Esophagus (tissue), 2 donors: ENCODE data around the gene NIT1. TPM values are rescaled to one million over a fixed set of nuclear protein-coding genes. Genes with fewer than 3 reads are reported as not detected.
A peak's percentile ranks its signal among the peaks of the same experiment; 100 is the strongest.

ENCODE experiments used
- H3K27ac ChIP-seq, 2 donors: one replicate each; pipeline ENCODE4 v1.5.1; 2013; ENCODE audit warnings: low read depth in 2 of 2, mild to moderate bottlenecking in 2 of 2, inconsistent platforms in 1 of 2, low read length in 1 of 2, moderate library complexity in 1 of 2
- H3K27me3 ChIP-seq, 2 donors: one replicate each; pipeline ENCODE4 v1.6.1; 2013; ENCODE audit warnings: low read length in 2 of 2, control low read depth in 1 of 2, mild to moderate bottlenecking in 1 of 2; ENCODE audit not compliant: insufficient read depth in 2 of 2, control insufficient read depth in 1 of 2
- H3K36me3 ChIP-seq, 2 donors: one replicate each; pipeline ENCODE4 v1.6.1; 2013; ENCODE audit warnings: low read length in 1 of 2; ENCODE audit not compliant: control insufficient read depth in 2 of 2, insufficient read depth in 2 of 2
- H3K4me1 ChIP-seq, 2 donors: one replicate each; pipeline ENCODE4 v1.6.1; 2013; ENCODE audit warnings: low read length in 1 of 2; ENCODE audit not compliant: control insufficient read depth in 2 of 2, insufficient read depth in 2 of 2
- H3K4me3 ChIP-seq, 2 donors: one replicate each; pipeline ENCODE4 v1.5.1; 2013; ENCODE audit warnings: low read length in 2 of 2, mild to moderate bottlenecking in 2 of 2, low read depth in 1 of 2, moderate library complexity in 1 of 2
- H3K9me3 ChIP-seq, 2 donors: one replicate each; pipeline ENCODE4 v1.6.1; 2013; ENCODE audit warnings: mild to moderate bottlenecking in 2 of 2, low read depth in 1 of 2, low read length in 1 of 2, moderate library complexity in 1 of 2; ENCODE audit not compliant: control insufficient read depth in 2 of 2, insufficient read depth in 1 of 2
- WGBS, 2 donors: extraction: QIAGEN DNeasy Blood & Tissue Kit; methylation state at CpG; one replicate each; pipeline ENCODE4 v1.1.7; 2013; 5-methylcytosine and 5-hydroxymethylcytosine counted together
- polyA plus RNA-seq, 2 donors: library from polyadenylated mRNA; stranded (reverse); fragments of 200-250 nt; gene quantifications; one replicate each; pipeline ENCODE4 v1.2.3, GENCODE V29; 2013
- donor health status: healthy with polysubstance abuse.
- donor health status: Bipolar disorder and iron deficiency.

Gene NIT1
- polyA plus RNA-seq, 2 donors = 28.0 to 28.5 TPM

GRCh38 chr1:161083748-161084596 is 33.9 kb upstream of the NIT1 start:
- Histone ChIP-seq H3K9me3 (no peaks in the 10 kb centered on the region), H3K4me1 (peaks cover 6 to 16% of the 10 kb centered on the region in 2 donors), H3K36me3 (peaks cover 0 to 7% of the 10 kb centered on the region in 2 donors), H3K27ac (peak overlapping the region; percentile 94 to 96), H3K27me3 (no peaks in the 10 kb centered on the region), H3K4me3 (peak overlapping the region; percentile 9 to 68)
- 58 to 65% methylated on average over 10 of the region's 10 CpGs for WGBS, 2 donors

GRCh38 chr1:161084597-161084988 is 33.3 kb upstream of the NIT1 start:
- Histone ChIP-seq H3K27ac (peak overlapping the region; percentile 94 to 96), H3K4me1 (peaks cover 3 to 14% of the 10 kb centered on the region in 2 donors), H3K36me3 (peaks cover 0 to 4% of the 10 kb centered on the region in 2 donors), H3K9me3 (no peaks in the 10 kb centered on the region), H3K4me3 (peak overlapping the region; percentile 68 to 73), H3K27me3 (no peaks in the 10 kb centered on the region)
- WGBS, 2 donors = 92% methylated on average over 1 of the region's 1 CpG

- Histone ChIP-seq H3K4me1 (peaks cover 0 to 13% of the 10 kb centered on the region in 2 donors), H3K9me3 (no peaks in the 10 kb centered on the region), H3K4me3 (peak overlapping the region; percentile 68 to 73), H3K36me3 (no peaks in the 10 kb centered on the region), H3K27me3 (no peaks in the 10 kb centered on the region), H3K27ac (peak overlapping the region; percentile 94 to 96)
- 51 to 62% methylated on average over 2 of the region's 2 CpGs for WGBS, 2 donors
Observed at GRCh38 chr1:161085165-161085564, 32.7 kb upstream of the NIT1 start.

GRCh38 chr1:161086457-161086856 is 31.4 kb upstream of the NIT1 start:
- peak overlapping the region; percentile 68 to 73 for H3K4me3 ChIP-seq
- H3K27me3 ChIP-seq = no peaks in the 10 kb centered on the region
- no peaks in the 10 kb centered on the region for H3K9me3 ChIP-seq
- peaks cover 0 to 8% of the 10 kb centered on the region in 2 donors for H3K4me1 ChIP-seq
- WGBS, 2 donors = 51% methylated on average over 4 of the region's 4 CpGs
- peak overlapping the region; percentile 94 to 96 for H3K27ac ChIP-seq
- H3K36me3 ChIP-seq = no peaks in the 10 kb centered on the region

GRCh38 chr1:161088587-161089110 is 29.3 kb upstream of the NIT1 start:
- 54 to 61% methylated on average over 3 of the region's 3 CpGs for WGBS, 2 donors

GRCh38 chr1:161089251-161089924 is 28.5 kb upstream of the NIT1 start, which contains the start of gene NECTIN4:
Gene NECTIN4, minus strand, starts transcription at chr1:161089558. Its CDS starts 262 bp downstream, at chr1:161089296.
- peaks cover 0 to 23% of the 10 kb centered on the region in 2 donors for H3K4me1 ChIP-seq
- peak within 1 kb of the TSS; percentile 94 to 96 for H3K27ac ChIP-seq
- H3K4me3 ChIP-seq = peak within 1 kb of the TSS; percentile 68 to 73
- WGBS, 2 donors = 35 to 47% methylated on average over 22 of the region's 22 CpGs
- no peaks in the 10 kb centered on the region for H3K9me3 ChIP-seq
- no peaks in the 10 kb centered on the region for H3K27me3 ChIP-seq
- no peaks in the 10 kb centered on the region for H3K36me3 ChIP-seq

More at GRCh38 chr1:161088587-161089110, 29.3 kb upstream of the NIT1 start:
- peak overlapping the region; percentile 94 to 96 for H3K27ac ChIP-seq
- peaks cover 0 to 23% of the 10 kb centered on the region in 2 donors for H3K4me1 ChIP-seq
- no peaks in the 10 kb centered on the region for H3K36me3 ChIP-seq
- no peaks in the 10 kb centered on the region for H3K27me3 ChIP-seq
- peak overlapping the region; percentile 68 to 73 for H3K4me3 ChIP-seq
- H3K9me3 ChIP-seq = no peaks in the 10 kb centered on the region

- Histone ChIP-seq H3K27ac (peak overlapping the region; percentile 94 to 96), H3K36me3 (no peaks in the 10 kb centered on the region), H3K4me1 (peaks cover 0 to 22% of the 10 kb centered on the region in 2 donors), H3K4me3 (peak overlapping the region in 1 of 2 donors; percentile 68), H3K9me3 (no peaks in the 10 kb centered on the region), H3K27me3 (no peaks in the 10 kb centered on the region)
- 89 to 94% methylated on average over 5 of the region's 5 CpGs for WGBS, 2 donors
Observed at GRCh38 chr1:161089938-161090337, 28.0 kb upstream of the NIT1 start.

- Histone ChIP-seq H3K27ac (peak overlapping the region in 1 of 2 donors; percentile 33), H3K9me3 (no peaks in the 10 kb centered on the region), H3K4me1 (peaks cover 0 to 24% of the 10 kb centered on the region in 2 donors), H3K4me3 (no peak overlapping the region), H3K36me3 (no peaks in the 10 kb centered on the region), H3K27me3 (no peaks in the 10 kb centered on the region)
- WGBS, 2 donors = 75 to 77% methylated on average over 3 of the region's 3 CpGs
Observed at GRCh38 chr1:161090617-161091016, 27.3 kb upstream of the NIT1 start.

GRCh38 chr1:161091093-161091492 is 26.8 kb upstream of the NIT1 start:
- peak overlapping the region in 1 of 2 donors; percentile 89 for H3K27ac ChIP-seq
- WGBS, 2 donors = 87 to 89% methylated on average over 5 of the region's 5 CpGs

More at GRCh38 chr1:161091093-161091492, 26.8 kb upstream of the NIT1 start:
- H3K4me1 ChIP-seq = peaks cover 0 to 27% of the 10 kb centered on the region in 2 donors
- H3K4me3 ChIP-seq = no peak overlapping the region
- no peaks in the 10 kb centered on the region for H3K36me3 ChIP-seq
- no peaks in the 10 kb centered on the region for H3K9me3 ChIP-seq
- no peaks in the 10 kb centered on the region for H3K27me3 ChIP-seq
